ENCODE results near the gene SPPL2A.
"Not testable (repeated sequence)": the region's sequence is repeated elsewhere in the genome, so short reads cannot be mapped to it uniquely, and the experiment has no call there.

SPPL2A gene

DNA sequence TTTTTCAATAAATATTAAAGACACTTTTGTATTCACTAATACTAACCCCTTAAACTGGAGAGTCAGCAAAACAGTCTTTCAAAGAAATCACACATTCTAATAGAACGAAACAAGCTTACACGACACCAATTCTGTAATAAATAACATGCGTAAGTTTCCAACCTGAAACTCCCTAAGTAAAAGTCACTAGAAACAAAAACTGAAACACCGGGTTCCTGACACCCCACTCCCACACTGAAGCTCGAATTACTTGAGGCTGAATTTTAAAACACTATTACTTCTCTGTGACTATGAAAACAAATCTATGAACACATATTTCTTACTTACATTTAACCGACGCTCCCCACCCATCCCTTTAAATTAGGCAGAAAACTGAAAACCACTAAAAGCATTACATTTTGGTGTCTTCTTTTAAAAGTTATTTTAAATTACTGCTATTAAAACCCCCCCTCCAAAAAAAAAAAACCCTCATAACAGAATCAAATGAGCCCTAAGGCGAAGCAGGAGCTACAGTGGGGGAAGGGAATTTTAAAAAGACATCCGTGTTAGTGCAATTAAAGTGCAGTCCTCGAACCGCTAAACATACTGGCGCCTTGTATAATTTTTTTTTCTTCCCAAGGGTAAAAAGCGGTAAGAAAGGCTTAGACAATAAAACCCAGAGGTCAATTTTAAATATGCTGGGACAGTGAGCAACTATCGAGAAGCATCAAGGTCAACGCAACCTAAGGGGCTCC is 878 bp downstream of the SPPL2A start:
- peak; percentile 89 for DNase-seq

DNA sequence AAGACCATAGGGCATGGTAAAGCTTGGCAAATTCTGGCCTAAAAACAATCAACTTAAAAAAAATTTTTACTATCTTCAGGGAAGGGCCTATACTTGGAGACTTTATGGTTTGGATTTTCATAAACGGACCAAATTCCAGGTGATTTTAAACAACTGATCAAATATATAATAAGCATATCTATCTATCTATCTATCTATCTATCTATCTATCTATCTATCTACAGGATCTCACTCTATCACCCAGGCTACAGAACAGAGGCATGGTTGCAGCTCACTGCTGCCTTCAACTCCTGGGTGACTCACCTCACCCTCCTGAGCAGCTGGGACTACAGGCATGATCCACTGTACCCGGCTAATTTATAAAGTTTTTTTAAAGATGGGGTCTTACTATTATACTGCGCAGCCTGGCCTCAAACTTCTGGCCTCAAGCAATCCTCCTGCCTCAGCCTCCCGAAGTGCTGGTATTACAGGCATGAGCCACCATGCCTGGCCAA is 6.7 kb downstream of the SPPL2A start:
- no peak for DNase-seq

DNA sequence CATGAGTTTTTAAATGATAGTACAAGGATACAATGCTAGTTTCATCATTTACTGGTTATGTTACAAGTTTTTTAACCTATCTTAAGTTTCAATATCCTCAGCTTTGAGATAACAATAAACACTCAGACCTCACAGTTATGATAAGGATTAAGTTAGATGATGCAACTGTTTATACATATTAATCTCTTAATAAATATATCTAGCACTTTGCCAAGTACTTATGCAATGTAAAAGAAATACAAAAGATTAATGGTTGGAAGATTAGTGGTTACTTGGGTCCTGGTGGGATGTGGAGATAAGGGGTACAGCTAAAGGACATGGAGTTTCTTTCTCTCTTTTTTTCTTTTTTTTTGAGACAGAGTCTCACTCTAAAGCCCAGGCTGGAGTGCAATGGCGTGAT is 12.0 kb downstream of the SPPL2A start:
- no peak for DNase-seq

DNA sequence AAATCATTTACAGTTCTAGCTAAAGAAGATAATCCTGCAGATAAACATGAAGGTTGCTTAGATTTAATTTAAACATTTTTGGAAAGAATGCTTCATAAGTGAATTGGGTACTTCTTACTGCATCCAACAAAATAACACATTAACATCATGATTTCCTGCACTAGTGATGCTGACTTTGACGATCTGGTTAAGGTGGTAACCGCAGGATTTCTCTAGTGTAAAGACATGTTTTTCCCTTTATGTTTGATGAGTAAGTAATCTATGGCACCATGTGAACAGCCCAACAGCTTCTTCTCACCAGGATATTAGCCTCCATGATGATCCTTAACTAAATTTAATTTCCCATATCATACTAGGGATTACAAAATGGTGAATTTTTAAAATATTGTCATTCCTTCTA is 14.1 kb downstream of the SPPL2A start:
- DNase-seq = no peak

DNA sequence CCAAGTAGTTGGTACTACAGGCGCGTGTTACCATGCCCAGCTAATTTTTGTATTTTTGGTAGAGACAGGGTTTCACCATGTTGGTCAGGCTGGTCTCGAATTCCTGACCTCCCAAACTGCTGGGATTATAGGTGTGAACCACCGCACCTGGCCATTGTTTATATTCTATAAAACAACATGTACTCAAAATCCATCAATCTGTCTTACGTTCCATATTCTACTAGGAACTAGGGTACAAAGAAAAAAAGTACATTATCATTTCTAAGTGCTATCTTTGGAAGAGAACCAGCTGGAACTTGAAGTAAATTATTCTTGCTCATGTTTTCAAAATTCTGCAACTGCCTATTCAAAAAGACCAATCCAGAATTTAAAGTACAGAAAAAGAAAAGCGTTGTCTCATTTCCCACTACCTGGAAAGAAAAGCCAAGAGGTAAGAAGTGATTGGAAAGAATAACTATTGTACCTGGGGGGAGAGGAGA is 15.2 kb downstream of the SPPL2A start:
- no peak for DNase-seq

DNA sequence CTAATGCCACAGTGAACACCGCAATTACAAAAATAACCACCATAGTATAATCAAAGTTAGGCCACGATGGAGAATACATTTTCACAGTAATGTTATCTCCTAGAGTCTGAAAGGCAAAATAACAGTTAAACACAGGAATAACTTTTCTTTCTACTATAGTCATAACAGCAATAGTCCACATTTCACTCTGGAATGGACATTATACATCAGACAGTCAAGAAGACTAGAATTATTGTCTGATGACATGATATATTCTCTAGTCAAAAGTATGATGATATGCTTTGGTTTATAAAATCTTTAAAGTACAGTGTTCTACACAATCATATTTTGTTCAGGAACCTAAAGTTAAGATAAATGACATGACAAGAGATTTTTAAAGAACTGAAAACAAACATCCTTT is 18.0 kb downstream of the SPPL2A start:
- DNase-seq = no peak

DNA sequence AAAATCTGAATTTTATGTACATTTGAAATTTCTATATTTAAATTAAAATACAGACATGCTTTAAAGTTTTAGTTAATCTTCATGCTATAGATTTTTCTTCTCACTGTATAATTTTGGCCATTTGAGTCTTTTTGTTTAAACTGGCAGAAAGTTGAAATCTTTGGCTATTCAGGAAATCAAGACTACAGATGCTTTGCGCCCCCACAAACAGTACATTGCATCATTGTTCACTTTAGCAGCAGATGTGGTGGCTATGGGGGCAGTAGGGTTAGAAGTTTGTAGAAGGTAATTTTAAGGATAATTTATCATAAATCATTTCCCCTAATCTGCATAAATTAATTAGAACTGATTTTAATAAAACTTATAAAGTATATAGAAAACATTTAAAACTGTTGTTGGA is 20.9 kb downstream of the SPPL2A start:
- DNase-seq = no peak

DNA sequence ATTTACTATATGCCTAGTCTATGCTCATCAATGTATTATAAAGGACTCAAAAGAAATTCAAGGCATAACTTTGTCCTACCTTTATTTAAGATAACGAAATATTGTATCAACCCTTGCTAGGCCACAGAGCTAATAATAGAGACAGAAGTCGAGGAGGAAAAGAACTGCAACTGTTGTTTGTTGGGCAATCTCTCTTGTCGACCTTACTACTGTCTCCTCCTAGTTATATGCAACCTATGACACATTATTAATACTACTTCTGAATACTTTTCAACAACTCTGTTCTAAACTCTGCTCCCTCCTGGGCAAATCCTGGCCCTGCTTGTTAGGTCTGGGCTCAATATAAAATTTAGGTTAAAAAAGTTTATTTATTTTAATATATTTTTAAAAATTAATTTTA is 24.6 kb downstream of the SPPL2A start:
- no peak for DNase-seq

DNA sequence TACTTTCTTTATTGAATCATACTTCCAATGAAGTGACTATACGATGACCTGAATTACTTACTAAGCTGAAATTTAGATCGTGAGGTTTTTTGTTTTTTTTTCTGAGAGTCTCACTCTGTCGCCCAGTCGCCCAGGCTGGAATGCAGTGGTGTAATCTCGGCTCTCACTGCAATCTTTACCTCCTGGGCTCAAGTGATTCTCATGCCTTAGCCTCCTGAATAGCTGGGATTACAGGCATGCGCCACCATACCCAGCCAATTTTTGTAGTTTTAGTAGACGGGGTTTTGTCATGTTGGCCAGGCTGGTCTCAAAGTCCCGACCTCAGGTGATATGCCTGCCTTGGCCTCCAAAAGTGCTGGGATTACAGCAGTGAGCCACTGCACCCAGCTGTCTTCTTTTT is 28.7 kb downstream of the SPPL2A start:
- no peak for DNase-seq

DNA sequence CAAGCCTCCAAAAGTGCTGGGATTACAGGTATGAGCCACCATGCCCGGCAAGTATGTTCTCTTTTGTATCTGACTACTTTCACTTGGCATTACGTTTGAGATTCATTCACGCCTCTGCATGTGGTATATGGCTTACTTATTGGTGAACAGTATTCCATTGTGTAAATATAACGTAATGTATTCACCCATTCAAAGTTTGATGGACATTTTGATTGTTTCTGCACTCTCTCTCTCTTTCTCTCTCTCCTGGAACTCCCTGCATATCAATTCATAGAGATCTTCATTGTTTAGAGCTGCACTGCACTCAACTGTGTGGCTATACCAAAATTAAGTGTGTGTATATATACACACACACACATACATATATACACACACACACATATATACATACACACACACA is 30.4 kb downstream of the SPPL2A start:
- no peak for DNase-seq

DNA sequence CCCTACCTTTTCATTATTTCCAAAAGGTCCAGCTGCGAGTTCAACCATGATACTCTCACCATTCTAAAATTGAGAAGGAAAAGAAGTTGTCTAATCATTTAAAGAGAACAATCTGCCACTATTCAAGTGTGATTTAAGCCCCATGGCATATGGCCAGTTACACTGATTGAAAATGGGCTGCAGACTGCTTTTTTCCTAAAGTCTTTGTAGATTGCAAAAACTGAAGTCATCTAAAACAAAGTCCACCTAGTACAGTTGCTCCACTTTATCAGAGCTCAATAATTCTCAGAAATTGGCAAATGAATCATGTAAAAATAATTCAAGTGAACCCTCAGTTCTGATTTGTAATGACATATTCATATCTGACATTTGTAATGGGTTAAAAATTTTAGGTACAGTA is 39.2 kb downstream of the SPPL2A start:
- no peak for DNase-seq

DNA sequence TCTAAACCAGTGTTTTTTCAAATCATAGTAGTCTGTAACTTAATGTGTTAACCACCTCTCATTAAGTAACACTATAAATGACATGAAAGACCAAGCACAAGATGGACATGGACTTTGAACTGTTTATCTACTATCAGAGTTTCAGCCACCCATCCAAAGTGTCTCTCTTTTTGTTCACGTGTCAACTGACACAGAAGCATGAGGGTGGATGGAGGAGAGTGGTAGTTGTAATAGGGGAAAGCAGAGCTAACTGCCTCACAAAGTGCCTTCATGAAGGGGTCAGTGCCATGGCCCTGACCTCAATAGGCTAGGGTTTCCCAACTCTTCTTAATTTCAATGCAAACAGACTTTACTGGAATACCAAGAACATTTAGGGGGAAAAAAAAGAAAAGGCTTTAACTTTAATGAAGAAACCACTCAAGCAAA is 46.8 kb downstream of the SPPL2A start:
- no peak for DNase-seq

DNA sequence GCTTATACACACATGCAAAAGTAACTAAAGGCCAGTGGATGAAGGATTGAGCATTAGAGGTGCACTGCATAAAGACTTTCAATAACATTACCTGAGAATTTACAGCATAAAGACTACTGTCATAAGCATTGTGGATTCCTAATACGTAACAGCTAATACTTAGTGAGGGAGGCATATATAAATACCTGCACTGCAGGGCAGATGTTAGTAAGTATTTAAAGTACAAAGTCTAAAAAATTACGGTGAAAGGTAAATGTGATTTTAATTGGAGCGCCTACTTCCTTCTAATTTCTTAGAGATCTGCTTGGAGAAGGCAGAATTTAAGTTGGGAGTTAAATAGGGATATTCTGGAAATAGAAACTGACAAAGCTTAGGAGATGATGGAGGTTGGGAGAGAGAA is 53.5 kb downstream of the SPPL2A start:
- DNase-seq = no peak

DNA sequence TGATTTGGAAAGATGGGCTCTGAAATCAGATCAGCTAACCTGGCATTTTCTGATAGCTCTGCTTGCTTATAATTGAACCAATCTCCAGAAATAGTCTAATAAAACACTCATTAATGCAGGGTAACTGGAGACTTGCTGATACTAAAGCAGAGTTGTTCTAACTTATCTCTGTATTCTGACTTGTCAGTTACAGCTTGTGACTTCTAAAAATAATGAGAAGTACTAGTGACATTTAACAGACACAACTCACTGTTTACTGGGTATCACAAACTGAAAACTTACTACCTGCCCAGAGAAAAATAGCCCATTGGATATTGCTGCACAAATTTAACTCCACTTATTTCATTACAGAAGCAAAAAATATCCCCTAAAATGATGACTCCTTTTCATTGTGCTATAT is 54.9 kb downstream of the SPPL2A start:
- DNase-seq = no peak

DNA sequence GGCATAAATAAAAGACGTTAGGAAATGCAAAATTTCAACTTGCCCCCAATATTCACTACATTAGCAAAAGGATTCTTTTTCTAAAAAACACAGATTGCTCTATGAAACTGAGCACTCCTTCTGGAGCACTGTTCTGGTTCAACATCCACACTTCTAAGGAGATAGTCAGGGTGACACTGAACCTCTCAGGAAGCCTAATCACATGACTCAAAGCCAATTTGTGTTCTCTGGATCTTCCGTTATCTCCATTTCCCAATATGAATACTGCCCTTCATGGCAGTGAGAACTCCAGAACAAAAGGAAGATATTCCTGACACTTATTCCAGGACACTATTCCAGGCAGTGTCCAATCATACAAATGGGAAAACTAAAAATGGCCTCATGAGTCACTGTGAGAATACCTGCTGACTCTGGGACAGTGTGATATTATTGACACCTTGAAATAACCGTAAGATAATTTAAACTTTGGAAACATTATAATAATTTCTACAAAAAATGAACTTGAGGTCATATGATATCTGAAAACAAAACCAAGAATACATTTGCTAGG is 57.6 kb downstream of the SPPL2A start:
- DNase-seq = no peak

DNA sequence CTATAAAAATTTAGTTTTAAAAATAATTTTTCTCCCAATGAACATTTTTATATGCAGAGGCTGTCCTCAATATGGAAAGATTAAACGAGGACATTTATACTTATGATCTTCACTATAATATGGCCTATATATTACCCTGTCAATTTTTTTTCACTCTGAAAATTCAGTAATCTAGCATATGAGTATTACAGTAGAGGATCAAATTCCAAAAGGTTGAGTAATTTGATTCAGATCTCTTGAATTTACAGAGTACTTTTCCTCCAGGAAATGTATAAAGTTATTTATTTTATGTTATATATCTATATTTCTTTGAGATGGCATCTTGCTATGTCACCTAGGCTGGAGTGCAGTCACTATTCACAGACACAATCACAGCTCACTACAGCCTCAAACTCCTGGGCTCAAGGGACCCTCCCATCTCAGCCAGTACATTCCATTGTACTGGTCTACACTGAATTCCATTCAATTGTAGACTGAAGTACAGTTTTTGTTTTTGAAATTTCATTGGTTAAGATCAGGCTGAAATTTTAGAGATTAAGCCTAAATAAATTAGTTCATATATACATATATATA is 62.7 kb downstream of the SPPL2A start:
- no peak for DNase-seq

DNA sequence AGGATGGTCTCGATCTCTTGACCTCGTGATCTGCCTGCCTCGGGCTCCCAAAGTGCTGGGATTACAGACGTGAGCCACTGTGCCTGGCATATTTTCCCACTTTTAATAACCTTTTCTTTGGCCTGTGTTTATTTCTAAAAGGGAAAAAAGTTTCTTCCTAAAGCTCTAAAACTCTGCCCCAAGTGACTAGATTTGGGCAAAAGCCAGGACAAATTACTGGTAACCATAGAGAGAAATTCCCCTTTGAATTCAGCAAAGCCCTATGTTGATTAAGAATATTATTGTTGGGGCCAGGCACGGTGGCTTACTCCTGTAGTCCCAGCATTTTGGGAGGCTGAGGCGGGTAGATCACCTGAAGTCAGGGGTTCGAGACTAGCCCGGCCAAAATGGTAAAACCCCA is 67.4 kb downstream of the SPPL2A start:
- DNase-seq = no peak

DNA sequence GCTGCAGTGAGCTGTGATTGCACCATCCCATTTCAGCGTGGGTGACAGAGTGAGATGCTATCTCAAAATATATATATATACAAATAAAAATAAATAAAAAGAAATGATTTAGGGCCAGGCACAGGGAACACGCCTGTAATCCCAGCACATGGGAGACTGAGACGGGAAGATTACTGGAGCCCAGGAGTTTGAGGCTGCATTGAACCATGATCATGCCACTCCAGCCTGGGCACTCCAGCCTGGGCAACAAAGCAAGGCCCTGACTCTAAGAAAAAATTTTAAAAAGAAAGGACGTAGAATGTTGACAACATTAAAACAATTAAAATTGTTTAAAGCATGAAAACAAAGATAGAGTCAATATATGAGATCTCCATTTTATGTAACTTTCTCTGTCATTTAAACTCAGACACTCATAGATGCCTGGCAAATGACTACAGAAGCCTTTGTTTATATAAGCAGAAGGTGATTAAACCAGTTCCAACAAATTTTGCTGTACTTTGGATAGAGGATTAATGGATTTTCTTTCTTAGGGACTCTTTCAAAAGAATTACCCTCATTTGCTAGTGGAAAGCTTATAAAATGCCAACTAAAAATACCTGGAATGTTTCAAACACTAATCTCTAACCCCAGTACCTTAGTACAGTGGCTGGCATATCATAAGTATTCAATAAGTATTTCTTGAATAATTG is 68.3 kb downstream of the SPPL2A start:
- no peak for DNase-seq

DNA sequence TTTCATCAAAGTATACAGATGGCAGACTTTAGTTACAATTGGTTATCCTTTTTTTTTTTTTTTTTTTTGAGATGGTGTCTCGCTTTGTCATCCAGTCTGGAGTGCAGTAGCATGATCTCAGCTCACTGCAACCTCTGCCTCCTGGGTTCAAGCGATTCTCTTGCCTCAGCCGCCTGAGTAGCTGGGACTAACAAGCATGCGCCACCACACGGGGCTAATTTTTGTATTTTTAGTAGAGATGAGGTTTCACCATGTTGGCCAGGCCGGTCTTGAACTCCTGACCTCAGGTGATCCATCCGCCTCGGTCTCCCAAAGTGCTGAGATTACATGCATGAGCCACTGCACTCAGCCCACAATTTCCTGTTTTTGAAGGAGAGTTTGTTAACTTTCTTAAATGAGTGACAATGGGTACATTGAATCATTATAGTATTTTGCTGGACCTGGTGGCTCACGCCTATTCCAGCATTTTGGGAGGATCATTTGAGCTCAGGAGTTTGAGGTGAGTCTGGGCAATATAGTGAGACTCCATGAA is 70.8 kb downstream of the SPPL2A start:
- DNase-seq = not testable (repeated sequence)

DNA sequence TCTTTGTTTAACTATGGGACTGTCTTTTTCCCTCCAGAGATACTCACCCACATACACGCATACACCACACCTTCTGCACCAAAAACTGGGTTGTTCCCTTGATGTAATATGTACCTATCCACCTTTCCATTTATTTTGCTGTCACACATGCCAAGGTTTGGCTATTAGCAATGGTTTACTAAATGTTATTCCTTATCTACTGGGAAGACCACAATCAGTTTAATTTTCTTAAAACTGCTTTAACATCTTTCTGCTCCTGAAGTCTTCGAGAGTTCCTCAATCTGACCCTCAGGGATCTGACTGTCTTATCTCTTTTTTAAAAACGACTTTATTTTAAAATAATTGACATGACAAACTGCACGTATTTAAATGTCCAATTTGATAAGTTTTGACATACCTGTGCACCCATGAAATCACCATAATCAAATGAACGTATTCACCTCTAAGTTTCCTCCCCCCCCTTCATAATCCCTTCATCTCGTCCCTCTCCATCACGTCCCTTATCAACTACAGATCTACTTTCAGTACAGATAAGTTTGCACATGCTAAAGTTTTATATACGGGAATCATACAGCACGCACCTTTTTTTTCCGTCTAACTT is 78.1 kb downstream of the SPPL2A start:
- no peak for DNase-seq

DNA sequence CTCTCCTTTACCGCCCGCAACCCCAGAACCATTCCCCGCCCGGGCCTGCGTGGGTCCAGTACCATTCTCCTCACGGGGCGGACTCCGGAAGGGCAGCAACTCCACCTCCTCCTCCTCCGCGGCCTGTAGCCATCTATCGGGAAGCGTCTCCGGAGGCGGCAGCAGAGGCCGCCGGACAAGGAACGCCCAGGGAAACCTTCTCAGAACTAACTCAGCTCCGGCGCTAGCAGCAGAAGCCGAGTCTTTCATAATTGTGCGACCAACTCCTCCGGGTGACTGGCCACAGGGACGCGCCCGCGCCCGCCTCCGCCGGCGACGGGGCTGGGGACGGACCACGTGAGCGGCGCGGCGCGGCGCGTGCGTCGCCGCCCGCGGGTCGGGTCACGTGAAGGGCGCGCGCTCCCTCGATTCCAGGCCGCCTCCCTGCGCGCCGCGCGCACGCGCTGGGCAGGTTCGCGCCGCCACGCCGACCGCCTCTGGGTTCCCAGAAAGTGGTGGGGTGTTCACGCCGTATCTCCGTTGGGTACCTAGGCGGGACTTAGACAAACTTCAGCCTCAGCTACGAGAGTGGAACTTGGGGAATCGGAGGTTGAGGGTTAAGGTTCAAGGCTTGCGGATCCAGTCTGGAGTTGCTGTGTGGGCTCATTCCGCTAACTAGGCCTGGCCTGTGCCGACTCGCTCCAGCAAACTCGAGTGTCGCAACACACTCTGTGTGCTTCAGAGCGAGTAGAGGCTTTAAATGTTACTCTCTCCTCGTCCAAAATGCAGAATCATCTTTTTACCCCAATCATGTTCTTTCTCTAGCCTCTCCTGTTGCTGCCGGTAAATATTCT is 78.8 kb downstream of the SPPL2A start, which contains the start of gene TRPM7:
TRPM7 (minus strand) TSS at position 329 of the 833 bp plus-strand sequence; CDS start at position 65, 264 bp downstream.
- DNase-seq = peak; percentile 95

DNA sequence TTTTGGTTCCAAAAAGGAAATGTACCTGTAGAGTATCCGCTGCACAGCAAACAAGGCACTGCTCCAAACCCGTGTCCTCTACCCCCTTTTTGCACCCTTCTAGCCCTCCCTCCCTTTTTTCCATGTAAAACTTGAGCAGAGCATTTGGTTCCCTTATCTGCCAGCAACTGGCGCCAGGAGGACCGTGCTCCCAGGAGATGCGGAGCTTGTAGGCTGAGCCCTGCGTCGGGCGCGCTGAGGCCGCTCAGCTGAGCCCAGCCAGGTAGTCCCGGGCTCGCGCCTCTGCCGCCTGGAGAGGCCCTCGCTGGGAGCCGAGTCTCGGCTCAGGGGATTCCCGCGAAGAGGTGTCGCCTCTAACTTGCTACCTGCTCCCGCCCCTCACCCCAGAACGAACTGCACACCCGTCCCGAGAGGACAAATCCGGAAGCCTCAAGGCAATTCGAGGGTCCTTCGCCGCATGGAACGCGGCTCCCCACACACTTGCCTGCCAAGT is 79.5 kb downstream of the SPPL2A start:
- DNase-seq = peak; percentile 54
